ENCODE measurements around the gene TRAM2. TPM values are rescaled to one million over a fixed set of nuclear protein-coding genes. Genes with fewer than 3 reads are reported as not detected.

TRAM2 gene
- total RNA-seq, 1 experiment from 2014 or later = 21.2 TPM

DNA sequence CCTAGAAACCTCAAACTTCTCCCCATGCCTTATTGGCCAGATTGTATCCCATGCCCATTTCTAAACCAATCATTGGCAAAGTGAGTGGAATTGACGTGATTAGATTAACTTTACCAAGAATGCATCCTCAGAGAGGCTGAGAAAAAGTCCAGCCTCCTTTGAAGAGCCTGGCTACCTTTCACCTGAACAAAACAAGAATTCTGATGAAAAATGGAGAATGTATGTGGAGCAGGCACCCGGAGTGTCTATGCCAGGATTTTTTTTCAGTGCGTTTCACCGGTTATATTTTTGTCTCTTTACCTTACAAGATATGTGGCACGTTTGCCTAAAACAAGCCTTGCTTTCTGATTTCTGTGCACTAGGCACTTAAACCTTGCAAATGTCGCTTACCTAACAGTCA lies 6.1 kb upstream of the TRAM2 start:
- Histone ChIP-seq H3K18ac (ENCODE audit: insufficient read length, low read depth, low read length) (no peak overlapping the region), H3K27me3 (ENCODE audit: insufficient read depth, low read length) (no peaks in the 10 kb centered on the region), H4K91ac (ENCODE audit: insufficient read length, low read depth, low read length) (no peak overlapping the region), H3K4me2 (ENCODE audit: insufficient read depth, insufficient read length, low read length) (no peak overlapping the region), H2BK15ac (ENCODE audit: low read depth, low read length) (no peak overlapping the region), H2AFZ (ENCODE audit: low read length) (no peak overlapping the region), H4K20me1 (ENCODE audit: control insufficient read depth, insufficient read depth, insufficient read length) (no peaks in the 10 kb centered on the region), H3K4ac (ENCODE audit: low read depth, low read length) (no peak overlapping the region), H3K27ac (ENCODE audit: insufficient read length, low read depth, low read length) (no peak overlapping the region), H3K56ac (ENCODE audit: insufficient read length, low read depth, low read length) (no peak overlapping the region), H3K9me3 (ENCODE audit: control insufficient read depth, low read depth, low read length) (no peaks in the 10 kb centered on the region), H3K23me2 (ENCODE audit: insufficient read length, low read depth, low read length, poor library complexity, severe bottlenecking) (no peaks in the 10 kb centered on the region), H2BK20ac (ENCODE audit: low read depth, low read length, poor library complexity, severe bottlenecking) (no peak overlapping the region), H2BK5ac (ENCODE audit: insufficient read length, low read length) (no peak overlapping the region), H2BK120ac (ENCODE audit: low read depth, low read length, poor library complexity, severe bottlenecking) (no peak overlapping the region), H3K23ac (ENCODE audit: insufficient read length, low read depth, low read length) (no peak overlapping the region), H4K8ac (replicated peaks; ENCODE audit: insufficient read length, low read depth, low read length) (no peak overlapping the region), H3K14ac (ENCODE audit: insufficient read depth, low read length) (no peak overlapping the region), H3T11ph (ENCODE audit: low read length) (no peak overlapping the region), H2AK5ac (ENCODE audit: insufficient read length, low read length) (no peak overlapping the region), H3K9ac (ENCODE audit: extremely low read depth, insufficient read length, low read length) (no peak overlapping the region), H2BK12ac (ENCODE audit: insufficient read length, low read depth, low read length) (no peak overlapping the region), H3K79me2 (ENCODE audit: insufficient read depth, low read length) (no peaks in the 10 kb centered on the region), H3K79me1 (ENCODE audit: insufficient read depth, low read depth, low read length, poor library complexity, severe bottlenecking) (no peaks in the 10 kb centered on the region), H4K5ac (ENCODE audit: insufficient read length, low read depth, low read length) (no peak overlapping the region), H3K4me1 (ENCODE audit: insufficient read depth, low read length) (no peaks in the 10 kb centered on the region)
- no peak overlapping the region for H3K27ac Mint-ChIP-seq
- WGBS (ENCODE audit: extremely low coverage, insufficient read length, low lambda C conversion rate) = no CpG with 5 or more reads among the region's 6 CpGs
- DNase-seq = no peak
- no peaks in the 10 kb centered on the region; a peak in 1 of 7 replicates for H3K36me3 Mint-ChIP-seq (ENCODE audit: insufficient read depth in 1 of 3, low read depth in 3 of 3)
- H3K9me3 Mint-ChIP-seq = no peaks in the 10 kb centered on the region
- TF ChIP-seq, protein P1, sequence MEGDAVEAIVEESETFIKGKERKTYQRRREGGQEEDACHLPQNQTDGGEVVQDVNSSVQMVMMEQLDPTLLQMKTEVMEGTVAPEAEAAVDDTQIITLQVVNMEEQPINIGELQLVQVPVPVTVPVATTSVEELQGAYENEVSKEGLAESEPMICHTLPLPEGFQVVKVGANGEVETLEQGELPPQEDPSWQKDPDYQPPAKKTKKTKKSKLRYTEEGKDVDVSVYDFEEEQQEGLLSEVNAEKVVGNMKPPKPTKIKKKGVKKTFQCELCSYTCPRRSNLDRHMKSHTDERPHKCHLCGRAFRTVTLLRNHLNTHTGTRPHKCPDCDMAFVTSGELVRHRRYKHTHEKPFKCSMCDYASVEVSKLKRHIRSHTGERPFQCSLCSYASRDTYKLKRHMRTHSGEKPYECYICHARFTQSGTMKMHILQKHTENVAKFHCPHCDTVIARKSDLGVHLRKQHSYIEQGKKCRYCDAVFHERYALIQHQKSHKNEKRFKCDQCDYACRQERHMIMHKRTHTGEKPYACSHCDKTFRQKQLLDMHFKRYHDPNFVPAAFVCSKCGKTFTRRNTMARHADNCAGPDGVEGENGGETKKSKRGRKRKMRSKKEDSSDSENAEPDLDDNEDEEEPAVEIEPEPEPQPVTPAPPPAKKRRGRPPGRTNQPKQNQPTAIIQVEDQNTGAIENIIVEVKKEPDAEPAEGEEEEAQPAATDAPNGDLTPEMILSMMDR (conservative IDR thresholded peaks at IDR 0.05) = no peak
- H3K27me3 Mint-ChIP-seq (ENCODE audit: low read depth) = no peaks in the 10 kb centered on the region
- peaks cover 3 to 5% of the 10 kb centered on the region in 2 experiments; a peak in 3 of 4 replicates for H3K4me1 Mint-ChIP-seq
- H3K4me3 Mint-ChIP-seq = no peak overlapping the region

Data from H9 (cell line).